Measurements from ENCODE around the gene FGF22. TPM values are rescaled to one million over a fixed set of nuclear protein-coding genes. Genes with fewer than 3 reads are reported as not detected.

The FGF22 gene
- total and polyA plus RNA-seq, 10 of the 15 experiments (the other 5 are each of a cell fraction or from before 2014, with no cell fraction given) = 0.05 TPM; not detected in 9

GRCh38 chr19:634975-635652 lies 4.6 kb upstream of the FGF22 start (continued):
- no peak for TF ChIP-seq GABPA (IDR thresholded peaks at IDR 0.05; ENCODE audit: low read depth)
- no peak for TF ChIP-seq ETV6 (conservative IDR thresholded peaks at IDR 0.05 in 1 of 2, IDR thresholded peaks at IDR 0.05 in 1 of 2; ENCODE audit: borderline replicate concordance in 1 of 2, low read depth in 1 of 2)
- no peak for TF ChIP-seq TCF7 (IDR thresholded peaks at IDR 0.05; ENCODE audit: borderline replicate concordance)
- TF ChIP-seq RELB (IDR thresholded peaks at IDR 0.05; ENCODE audit: low read depth) = no peak

- ATAC-seq (no peak), FAIRE-seq (no peak), DNase-seq (ENCODE audit: low read depth, low spot score) (no peak)
- Histone ChIP-seq H3K9me3 (replicated peaks; ENCODE audit: control insufficient read depth, insufficient read depth, low read length) (no peaks in the 10 kb centered on the region), H2AFZ (ENCODE audit: control insufficient read depth, low read depth, low read length) (no peak overlapping the region), H4K20me1 (ENCODE audit: control insufficient read depth, insufficient read depth) (no peaks in the 10 kb centered on the region), H3K4me3 (no peak overlapping the region; the same call in 1 of the 2 replicates), H3K4me2 (ENCODE audit: control insufficient read depth, insufficient read depth) (peak overlapping the region; percentile 93), H3K27ac (ENCODE audit: control insufficient read depth, insufficient read depth) (no peak overlapping the region), H3K9ac (ENCODE audit: control insufficient read depth, insufficient read depth, low read length) (no peak overlapping the region), H3K79me2 (ENCODE audit: control insufficient read depth, insufficient read depth, low read length) (peaks cover 3% of the 10 kb centered on the region; the same call in 1 of the 2 replicates), H3K27me3 (replicated peaks in 1 of 2; ENCODE audit: control insufficient read depth in 2 of 2, insufficient read depth in 2 of 2, low read length in 1 of 2) (no peaks in the 10 kb centered on the region), H3K36me3 (ENCODE audit: control insufficient read depth in 2 of 2, insufficient read depth in 2 of 2, low read length in 1 of 2) (no peaks in the 10 kb centered on the region), H3K4me1 (ENCODE audit: control insufficient read depth, insufficient read depth, low read length) (peaks cover 30% of the 10 kb centered on the region)
- ChIA-PET CTCF (no interaction called here), RAD21 (ENCODE audit: unreplicated experiment) (no interaction called here), SMC1A (ENCODE audit: uncharacterized antibody, unreplicated experiment) (no interaction called here), POLR2A (no interaction called here)
- in situ Hi-C loops (cut with MboI) (no loop called here), intact Hi-C loops (cut with micrococcal nuclease; ENCODE audit: unreplicated experiment) (no loop called here)
- 60% methylated on average over 16 of the region's 17 CpGs for WGBS (ENCODE audit: insufficient coverage, insufficient replicate concordance, low lambda C conversion rate, missing lambda C conversion rate)
- BruUV-seq (replicated peaks) = no TSS peak
- TF ChIP-seq BCLAF1 (IDR thresholded peaks at IDR 0.05) = no peak
- TF ChIP-seq STAT3 (IDR thresholded peaks at IDR 0.05; ENCODE audit: low read depth, low read length) = no peak
- TF ChIP-seq NBN (IDR thresholded peaks at IDR 0.05) = no peak
- no peak for TF ChIP-seq CEBPB (IDR thresholded peaks at IDR 0.05; ENCODE audit: borderline replicate concordance in 1 of 2, low read depth in 2 of 2, low read length in 2 of 2)
- no peak for TF ChIP-seq SUPT20H (IDR thresholded peaks at IDR 0.05; ENCODE audit: borderline replicate concordance, control insufficient read depth, low read depth, low read length)
- no peak for TF ChIP-seq CHD1 (IDR thresholded peaks at IDR 0.05; ENCODE audit: low read depth, low read length)
- no peak for TF ChIP-seq JUNB (IDR thresholded peaks at IDR 0.05)
- TF ChIP-seq NKRF (conservative IDR thresholded peaks at IDR 0.05) = no peak
- no peak for TF ChIP-seq SIN3A (IDR thresholded peaks at IDR 0.05; ENCODE audit: low read depth, low read length)
- no peak for TF ChIP-seq FOXK2 (IDR thresholded peaks at IDR 0.05)
Observed at GRCh38 chr19:638906-639252, 800 bp upstream of the FGF22 start.

Data from GM12878 (cell line).